ENCODE measurements around the gene CCDC69.
"Not testable (repeated sequence)": the region's sequence is repeated elsewhere in the genome, so short reads cannot be mapped to it uniquely, and the experiment has no call there.

Gene CCDC69

DNA sequence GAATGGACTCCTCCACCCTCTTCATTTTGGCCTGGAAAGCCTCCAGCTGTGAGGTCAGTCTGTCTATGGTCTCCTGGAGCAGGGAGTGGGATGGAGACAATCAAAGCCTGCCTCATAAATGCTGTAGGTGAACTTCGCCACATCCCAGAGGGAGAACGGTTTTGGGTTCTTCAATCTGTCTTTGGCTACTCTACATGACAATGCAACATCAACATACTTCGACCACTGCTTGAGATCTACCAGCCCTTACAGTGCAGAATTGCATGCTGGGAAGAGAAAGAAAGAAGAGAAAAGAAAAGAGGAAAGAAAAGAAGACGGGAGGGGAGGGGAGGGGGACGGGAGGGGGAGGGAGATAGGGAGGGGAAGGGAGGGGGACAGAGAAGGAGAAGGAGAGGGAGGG, 37.8 kb downstream of the CCDC69 start:
- DNase-seq, result no peak

DNA sequence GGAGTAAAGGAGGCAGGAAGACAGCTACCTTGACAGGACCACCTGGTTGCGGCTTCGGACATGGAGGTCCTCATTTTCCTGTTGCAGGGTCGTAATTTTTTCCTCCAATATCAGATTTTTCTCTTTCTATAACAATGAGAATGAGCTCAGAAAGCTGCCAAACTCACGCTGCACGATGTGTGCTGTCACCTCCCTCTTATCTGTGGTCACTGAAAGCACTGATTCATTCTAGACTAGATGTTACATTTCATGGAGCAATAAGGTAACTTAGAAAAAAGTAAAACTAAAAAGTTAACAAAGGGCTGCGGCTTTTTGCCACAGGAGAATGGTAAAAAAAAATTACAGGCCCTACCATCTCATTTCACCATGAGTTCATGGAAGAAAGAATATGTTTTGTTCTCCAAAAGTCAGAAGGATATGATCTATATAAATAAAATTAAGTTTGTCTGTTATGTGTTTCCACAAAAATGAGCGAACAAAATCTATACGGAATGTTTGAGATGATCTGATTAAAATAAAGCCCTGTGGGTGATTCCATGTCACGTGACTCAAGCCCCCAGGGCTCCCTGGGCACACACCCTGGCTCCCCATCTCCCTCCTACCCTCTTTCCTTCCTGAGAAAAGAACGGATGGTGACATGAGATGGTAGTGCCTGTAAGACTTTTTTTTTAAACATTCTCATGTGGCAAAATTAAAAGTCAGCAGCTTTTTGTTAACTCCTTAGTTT, 39.4 kb downstream of the CCDC69 start:
- DNase-seq, result no peak

DNA sequence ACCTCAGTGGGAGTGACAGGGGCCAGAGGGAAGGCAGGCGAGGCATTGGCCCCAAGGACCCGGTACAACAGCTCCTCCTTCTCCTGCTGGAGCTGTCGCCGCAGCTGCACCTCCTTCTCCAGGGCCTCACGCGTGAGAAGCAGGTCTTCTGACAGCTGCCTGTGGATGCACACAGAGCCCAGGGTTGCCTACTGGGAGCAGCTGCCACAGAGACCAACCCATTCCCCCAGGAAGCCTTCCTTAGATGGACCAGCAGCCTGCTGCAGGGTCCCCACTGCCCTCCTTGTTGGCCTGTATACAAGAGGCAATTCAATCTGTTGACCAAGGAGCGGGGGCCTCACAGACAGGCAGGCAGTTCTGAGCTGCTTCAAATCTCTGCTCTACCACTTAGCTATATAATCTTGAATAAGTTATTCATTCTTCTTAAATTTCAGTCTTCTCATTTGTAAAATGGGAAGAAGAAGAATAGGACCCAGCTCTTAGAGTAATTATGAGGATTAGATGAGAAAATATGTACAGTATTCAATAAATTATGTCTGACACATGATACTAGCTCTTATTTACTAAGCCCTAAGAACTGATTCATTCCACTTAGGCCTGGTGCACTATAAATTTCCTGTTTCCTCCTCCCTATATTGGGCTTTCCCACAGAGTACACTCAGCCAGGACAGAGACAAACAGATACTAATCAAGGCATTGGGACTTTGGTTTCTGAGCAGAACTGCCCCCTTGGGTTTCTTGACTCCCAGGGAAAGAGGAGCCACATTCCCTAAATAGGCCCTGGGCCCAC, 40.2 kb downstream of the CCDC69 start:
- DNase-seq, result no peak

DNA sequence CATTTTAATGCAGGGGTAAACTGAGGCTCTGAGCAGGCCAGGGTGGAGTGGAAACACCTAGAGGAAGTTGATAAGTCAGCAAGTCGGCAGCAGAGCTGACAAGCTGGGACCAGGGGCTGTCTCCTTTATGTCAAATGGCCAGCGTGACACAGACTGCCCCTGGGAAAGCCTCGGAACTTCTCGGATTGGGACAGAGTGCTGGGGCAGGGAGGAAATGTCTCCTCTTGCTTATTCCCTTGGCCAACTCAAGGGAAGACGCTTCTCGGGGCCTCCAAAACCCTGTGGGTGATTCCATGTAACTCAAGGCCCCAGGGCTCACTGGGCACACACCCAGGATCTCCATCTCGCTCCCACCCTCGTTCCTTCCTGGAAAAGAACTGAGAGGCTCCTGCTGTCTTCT, 40.9 kb downstream of the CCDC69 start:
- no peak for DNase-seq

DNA sequence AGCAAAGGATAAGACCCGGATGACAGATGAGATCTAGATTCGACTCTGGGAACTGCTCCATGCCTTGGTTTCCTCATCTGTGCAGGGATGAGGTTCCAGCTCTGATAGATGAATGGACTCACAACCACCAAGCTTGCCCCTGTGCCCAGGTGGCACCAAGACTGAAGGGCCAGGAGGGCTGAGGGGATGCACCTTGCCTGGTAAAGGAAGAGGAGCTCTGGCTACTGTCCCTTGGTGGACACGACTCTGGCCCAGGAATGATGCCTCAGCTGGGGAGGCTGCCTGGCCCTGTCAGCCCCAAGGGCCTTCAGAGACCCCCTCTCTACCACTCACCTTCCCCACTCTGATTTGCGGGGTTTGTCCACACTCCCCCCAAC, 41.4 kb downstream of the CCDC69 start:
- DNase-seq, result no peak

DNA sequence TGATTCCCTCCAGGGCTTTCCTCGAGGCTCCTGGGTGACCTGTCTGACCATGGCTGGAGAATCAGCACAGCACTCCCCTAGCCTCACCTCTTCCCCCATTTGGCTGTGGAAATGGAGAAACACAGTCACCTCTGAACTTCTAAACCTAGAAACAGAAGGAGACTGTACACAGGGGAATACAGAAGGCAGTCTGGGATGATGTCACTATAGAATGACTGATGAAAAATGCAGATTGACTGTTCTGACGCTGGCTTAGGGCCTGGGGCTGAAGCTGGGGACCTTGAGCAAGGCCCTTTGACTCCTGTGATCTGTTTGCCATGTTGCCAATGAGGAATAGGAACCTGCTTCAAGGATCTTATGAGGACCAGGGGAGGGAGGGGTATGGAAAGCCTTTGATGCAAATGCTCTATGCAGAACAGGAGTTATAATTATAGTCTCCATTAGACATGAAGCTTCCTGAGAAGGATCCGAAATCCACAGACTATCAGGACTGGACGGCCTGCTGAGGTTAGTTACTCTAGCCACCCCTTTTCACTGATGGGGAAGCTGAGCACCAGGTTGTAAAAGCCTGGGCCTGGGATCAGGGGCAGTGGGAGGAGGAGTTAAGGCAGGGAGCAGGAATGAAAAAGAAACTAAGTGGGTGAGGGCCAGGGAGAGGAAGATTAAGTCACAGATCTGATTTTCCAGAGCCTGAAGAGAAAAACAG, 41.9 kb downstream of the CCDC69 start:
- DNase-seq, result no peak

DNA sequence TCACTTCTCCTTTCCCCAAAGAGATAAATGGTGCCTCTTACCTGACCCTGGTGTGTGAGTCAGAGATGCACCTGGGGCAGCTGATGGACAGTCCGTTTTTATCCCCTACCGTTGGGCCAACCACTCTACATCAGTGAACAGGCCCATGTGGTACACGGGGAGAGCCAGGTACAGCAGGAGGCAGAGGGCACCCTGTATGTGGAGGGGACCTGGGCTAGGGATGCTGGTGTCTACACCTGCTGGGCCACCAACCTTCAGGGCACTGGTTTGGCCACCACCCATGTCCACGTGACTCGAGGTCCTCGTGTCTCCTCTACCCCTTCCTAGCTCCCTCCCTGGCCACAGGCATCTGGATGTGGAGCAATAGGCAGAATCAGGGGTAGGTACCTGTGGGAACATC, 43.6 kb downstream of the CCDC69 start:
- no peak for DNase-seq

DNA sequence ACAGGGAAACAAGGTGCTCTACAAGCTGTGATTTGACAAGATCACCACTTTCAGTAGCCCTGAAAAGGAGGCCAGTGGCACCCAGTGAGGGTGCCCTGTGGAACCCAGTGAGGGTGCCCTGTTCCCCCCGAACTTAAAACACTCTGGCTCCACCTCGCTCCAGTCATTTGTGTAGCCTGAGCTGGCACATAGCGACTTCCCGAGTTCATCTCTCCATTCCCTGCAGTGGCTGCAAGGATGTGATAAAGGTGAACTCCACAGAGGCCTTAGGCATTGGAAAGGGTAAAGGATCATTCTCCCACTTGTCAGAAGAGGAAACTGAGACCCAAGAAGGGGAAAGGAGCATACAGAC, 44.4 kb downstream of the CCDC69 start:
- DNase-seq, result no peak

DNA sequence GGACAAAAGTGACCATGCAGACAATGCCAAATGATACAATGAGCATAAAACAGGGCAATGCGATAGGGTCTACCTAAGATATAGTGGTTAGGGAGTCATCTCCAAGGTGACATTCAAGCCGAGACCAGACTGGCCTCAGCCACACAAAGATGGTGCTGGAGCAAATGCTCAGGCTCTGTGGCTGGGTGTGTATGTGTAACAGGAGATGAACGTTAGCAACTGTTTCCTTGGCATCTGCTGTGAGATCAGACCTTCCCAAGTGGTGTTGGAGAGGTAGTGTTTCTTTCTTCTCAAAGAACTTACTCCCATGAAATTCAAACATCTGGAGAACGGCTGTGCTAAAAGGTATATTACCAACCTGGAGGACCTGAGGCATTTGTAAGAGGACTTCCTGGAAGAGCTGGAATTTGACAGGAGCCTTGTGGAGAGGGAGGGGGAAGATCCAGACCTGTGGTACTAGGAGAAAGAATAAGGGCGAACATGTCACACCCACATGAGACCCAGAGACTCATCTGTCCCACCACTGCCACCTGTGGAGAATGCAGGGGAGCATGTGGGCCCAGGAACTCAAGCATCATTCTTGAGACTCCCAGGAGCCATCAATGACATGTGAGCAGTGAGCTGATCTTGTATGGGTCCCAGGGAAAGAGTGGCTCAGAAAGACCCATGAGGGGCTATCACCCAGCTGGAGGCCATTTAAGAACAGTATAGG, 45.0 kb downstream of the CCDC69 start:
- DNase-seq, result no peak

DNA sequence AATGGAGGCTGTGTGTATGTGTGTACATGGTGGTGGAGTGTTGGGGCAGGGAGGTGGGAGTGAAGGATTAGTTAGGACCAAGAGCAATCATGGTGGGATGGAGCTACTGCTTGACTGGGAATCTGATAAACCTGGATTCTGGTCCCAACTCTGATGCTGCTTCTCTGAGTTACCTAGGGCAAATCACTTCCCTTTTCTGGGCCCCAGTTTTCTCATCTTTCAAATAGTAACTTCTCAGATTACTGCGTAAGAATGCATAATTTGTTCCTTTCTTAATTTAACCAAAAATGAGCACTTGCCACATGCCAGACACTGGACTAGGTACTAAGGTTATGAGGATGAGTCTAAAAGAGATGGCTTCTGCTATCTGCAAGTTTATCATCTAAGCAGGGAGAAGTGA, 45.5 kb downstream of the CCDC69 start:
- no peak for DNase-seq

DNA sequence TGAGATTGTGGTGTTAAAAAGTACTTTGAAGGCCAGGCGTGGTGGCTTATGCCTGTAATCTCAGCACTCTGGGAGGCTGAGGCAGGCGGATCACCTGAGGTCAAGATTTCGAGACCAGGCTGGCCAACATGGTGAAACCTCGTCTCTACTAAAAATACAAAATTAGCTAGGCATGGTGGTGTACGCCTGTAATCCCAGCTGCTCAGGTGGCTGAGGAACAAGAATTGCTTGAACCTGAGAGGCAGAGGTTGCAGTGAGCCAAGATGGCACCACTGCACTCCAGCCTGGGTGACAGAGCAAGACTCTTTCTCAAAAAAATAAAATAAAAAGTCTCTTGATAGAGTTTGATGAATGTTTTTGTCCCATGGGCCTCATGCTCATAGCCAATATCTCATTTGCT, 47.6 kb downstream of the CCDC69 start:
- not testable (repeated sequence) for DNase-seq

DNA sequence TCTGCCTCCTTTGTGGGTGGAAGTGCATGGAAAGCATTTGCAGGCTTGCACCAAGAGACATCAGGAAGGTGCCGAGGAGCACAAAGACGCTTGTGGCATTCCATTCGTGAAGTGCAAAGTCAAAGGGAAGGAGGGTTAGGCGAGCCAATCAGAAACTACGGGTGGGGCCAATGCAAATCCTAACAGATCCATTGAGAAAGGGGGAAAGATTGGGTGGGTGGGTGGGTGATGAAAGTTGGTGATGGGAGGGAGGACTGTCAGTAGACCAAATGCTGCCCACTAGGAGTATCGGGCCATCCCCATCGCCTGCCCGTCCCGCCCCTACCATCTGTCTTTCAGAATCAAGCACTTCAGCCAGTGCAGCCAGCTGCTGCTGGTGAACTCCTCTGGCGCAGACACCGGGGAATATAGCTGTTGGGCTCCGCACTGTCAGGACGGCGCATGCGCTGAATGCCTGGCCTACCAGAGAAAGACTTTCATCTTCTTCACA, 49.2 kb downstream of the CCDC69 start:
- no peak for DNase-seq

DNA sequence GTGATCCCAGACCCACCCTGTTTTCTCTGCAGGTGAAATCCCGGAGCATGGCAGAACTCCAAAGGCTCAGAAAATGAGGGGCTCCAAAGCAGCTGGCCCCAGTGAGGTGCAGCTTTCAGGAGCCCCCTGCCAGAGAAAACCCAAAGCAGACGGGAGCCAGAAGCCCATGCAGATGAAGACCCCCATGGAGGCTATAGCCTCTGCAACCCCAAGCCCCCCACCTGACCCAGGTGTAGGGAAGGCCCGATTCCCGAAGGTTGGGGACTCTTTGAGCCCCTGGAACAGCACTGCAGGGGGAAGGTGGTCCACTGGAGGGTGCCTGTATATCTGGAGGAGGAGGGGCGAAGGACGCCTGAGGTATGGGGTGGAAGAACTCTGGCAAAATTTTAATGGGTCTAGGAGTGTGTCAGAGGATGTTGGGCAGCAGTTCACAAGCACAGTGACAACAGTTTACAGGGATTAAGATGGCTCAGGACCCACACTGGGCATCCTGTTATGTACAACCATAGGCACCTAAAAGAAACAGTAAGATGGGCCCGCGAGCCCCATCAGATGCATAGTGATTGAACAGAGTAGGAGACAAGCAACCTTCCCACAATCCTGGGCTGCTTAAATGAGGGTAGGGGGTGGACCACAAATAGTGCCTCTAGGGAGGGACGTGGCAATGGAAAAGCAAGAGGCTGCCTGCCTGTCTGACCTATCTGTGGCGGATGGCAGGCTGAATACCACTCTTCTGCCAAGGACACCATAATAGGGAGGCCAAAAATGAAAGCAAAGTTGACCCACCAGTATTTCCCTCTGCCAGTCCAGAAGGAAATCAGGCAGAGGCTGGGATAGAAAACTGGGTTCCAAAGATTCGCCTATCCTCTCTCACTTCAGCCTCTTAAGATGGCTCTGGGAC, 49.9 kb downstream of the CCDC69 start:
- DNase-seq, result no peak

DNA sequence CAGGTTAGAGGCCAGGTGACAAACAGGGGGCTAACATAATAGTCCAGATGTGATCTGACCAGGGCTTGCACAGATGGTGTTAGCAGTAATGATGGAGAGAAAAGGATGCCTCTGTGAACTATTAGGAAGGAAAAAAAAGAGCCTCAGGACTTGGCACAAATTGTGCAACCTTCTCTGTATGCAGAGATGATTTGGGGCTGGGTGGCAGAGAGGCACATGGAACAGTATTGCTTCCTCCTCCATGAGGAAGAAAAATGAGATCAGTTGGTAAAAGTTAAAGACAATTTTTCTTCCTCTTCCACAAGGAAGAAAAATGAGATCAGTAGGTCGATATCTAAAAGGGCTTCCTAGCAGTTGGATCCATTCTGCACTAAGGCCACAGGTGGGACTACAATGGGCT, 52.4 kb downstream of the CCDC69 start:
- DNase-seq, result no peak

DNA sequence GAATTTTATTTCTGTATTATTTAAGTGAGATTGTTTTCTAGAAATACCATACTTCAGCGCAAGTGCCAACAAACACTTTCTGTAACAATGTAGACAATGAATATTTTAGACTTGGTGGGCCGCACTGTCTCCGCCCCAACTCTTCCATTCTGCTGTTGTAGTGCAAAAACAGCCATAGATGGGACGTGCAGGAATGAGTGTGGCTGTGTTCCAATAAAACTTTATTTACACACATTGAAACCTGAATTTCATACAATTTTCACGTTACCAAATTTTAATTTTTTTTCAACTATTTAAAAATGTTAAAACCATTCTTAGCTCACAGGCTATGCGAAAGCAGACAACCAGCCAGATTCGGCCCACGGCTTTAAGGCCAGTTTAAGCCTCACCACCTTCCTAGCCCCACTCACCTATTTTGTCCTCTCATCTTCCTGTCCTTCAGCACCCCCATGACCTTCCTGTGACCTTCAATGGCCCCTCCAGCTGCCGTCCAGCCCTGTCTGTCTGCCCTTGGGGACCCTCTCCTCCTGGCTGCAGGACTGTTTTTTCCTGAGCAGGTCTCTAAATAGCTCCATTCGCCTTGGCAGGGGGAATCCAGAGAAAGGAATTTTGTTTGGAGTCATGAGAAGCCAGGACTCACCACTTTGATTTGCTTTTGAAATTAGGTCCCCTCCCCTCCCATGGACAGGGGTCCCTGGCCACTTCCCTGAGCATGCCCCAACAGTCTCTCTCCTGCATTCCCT, 55.1 kb downstream of the CCDC69 start:
- DNase-seq, result no peak

DNA sequence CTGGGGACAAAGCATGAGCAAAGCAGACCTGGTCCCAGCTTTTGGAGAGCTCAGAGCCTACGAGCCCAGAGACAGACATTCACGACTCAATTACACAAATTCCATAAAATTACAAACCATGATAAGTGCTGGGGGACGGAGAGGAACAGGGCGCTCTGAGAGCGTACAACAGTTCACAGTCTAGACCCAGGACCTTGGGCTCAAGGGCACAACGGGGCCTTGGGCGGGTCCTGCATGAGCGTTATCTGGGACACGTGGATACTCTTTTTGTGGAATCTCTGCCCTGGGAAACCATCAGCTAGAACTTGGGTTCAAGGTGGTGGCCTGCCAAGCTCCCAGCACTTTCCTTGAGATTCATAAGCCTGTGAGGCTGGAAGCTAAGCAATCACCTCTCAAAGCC, 56.9 kb downstream of the CCDC69 start:
- no peak for DNase-seq

DNA sequence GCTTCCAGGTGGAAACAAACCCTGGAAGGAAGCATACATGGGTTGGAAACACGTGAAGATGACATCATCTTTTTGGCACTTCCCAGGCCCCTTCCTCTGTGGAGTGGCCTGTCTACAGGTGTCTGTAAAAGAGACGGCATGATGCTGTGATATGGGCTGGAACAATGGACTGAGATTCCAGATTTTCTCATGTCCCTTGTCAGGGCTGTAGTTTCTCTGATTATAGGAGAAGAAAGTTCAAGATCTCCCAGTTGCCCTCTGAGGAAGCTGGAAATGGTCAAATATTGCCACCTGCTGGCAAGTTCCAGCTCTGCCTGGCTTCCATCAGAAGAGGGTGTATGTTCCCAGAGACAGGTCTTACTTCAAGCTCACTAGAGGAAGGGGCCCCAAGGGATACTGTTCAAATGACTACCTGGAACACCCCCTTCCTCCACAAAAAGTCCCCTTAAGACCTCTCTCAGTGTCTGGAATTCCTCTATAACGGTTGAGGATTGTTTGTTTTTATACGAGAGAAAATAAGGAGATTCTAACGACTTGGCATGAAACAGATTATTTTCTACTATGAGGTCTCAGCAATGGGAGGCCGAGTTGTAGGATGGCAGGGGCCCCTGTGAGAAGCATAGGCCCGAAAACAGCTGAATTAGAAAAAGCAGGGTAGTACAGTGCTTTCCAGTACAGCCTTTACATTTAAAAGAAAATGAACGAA, 59.1 kb downstream of the CCDC69 start:
- DNase-seq, result peak; percentile 33

DNA sequence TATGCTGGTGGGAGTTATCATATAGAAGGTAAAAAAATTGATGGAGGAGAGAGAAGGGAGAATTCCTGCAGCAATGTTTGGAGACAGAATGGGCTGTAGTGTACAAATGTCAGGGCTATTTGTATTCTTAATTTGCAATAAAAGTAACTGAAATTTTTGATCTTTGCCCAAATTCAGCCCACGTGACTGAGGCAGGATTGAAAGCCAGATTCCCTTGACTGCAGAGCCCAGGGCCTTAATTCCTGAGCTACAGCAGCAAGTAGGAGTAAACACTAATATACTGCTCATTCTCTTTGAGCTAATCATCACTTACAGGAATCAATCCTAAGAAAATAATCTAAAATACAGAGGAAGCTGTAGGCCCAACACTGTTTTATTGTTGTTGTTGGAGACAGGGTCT, 61.1 kb downstream of the CCDC69 start:
- no peak for DNase-seq

DNA sequence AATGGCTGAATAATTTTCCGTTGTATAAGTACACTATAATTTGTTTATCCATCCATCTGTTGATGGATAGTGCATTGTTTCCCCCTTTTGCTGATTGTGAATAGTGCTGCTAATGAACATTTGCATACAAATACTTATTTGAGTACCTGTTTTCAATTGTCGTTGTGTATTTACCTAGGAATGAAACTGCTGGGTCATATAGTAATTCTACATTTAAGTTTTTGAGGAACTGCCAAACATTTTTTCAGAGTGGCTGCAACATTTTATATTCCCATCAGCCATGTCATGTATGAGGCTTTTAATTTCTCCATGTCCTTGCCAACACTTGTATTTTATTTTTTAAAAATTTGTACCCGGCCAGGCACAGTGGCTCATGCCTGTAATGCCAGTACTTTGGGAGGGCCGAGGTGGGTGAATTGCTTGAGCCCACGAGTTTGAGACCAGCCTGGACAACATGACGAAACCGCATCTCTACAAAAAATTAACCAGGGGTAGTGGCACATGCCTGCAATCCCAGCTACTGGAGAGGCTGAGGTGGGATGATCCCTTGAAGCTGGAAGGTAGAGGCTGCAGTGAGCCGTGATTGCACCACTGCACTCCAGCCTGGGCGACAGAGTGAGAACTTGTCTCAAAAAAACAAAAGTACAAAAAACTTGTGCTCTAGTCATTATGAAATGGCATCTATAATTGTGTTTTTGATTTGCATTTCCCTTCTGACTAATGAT, 64.1 kb downstream of the CCDC69 start:
- no peak for DNase-seq

DNA sequence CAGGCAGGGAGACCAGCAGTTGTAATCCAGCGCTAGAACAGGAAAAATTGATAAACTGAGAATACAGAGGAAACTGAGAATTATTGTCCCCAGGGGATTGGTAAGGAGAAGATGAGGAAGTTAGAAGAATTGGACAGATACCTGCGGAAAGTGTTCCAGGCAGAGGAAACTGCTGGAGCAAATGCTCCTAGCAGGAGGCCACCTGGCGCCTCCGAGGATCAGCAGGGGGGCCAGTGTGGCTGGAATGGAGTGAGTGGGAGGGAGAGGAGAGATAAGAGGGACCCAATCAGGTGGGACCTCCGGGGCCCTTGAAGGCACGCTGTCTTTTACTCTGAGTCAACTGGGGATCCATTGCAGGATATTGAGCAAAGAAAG, 65.6 kb downstream of the CCDC69 start:
- DNase-seq, result no peak

All from NCI-H2107 (cell line).